Neural progenitor cell (in vitro differentiated cells): ENCODE data around the gene SHISAL1. TPM values are rescaled to one million over a fixed set of nuclear protein-coding genes. Genes with fewer than 3 reads are reported as not detected.

Experiments used
- DNase-seq: peaks from one replicate; pipeline ENCODE4 v3.0.0-alpha.2; 2016; ENCODE audit warnings: low spot score
- H2AFZ ChIP-seq: fragments of 200-600 bp; sonication (generic); replicated peaks from 2 replicates; pipeline ENCODE4 v1.6.1; 2016; ENCODE audit warnings: antibody characterized with exemption
- H3F3A ChIP-seq: fragments of 200-600 bp; sonication (generic); 2 replicates; pipeline ENCODE4 v1.6.1; 2016; ENCODE audit warnings: antibody characterized with exemption, low read depth
- H3K27ac ChIP-seq: fragments of 200-600 bp; sonication (generic); 2 replicates; pipeline ENCODE4 v1.5.1; 2016; ENCODE audit warnings: mild to moderate bottlenecking
- H3K27me3 ChIP-seq: fragments of 200-600 bp; sonication (generic); 2 replicates; pipeline ENCODE4 v1.6.1; 2016; ENCODE audit warnings: mild to moderate bottlenecking, moderate library complexity
- H3K36me3 ChIP-seq: fragments of 200-600 bp; sonication (generic); 2 replicates; pipeline ENCODE4 v1.5.1; 2016
- H3K4me1 ChIP-seq: fragments of 200-600 bp; sonication (generic); 2 replicates; pipeline ENCODE4 v1.6.1; 2016; ENCODE audit warnings: mixed run types
- H3K4me2 ChIP-seq: fragments of 200-600 bp; sonication (generic); 2 replicates; pipeline ENCODE4 v1.6.1; 2016
- H3K4me3 ChIP-seq: fragments of 200-600 bp; sonication (generic); 2 replicates; pipeline ENCODE4 v1.5.1; 2016
- H3K79me2 ChIP-seq: fragments of 200-600 bp; sonication (generic); 2 replicates; pipeline ENCODE4 v1.6.1; 2016; ENCODE audit warnings: low read depth
- H3K9ac ChIP-seq: fragments of 200-600 bp; sonication (generic); 2 replicates; pipeline ENCODE4 v1.6.1; 2016
- H3K9me3 ChIP-seq: fragments of 200-600 bp; sonication (generic); 2 replicates; pipeline ENCODE4 v1.5.1; 2016; ENCODE audit warnings: low read depth
- H4K20me1 ChIP-seq: fragments of 200-600 bp; sonication (generic); 2 replicates; pipeline ENCODE4 v1.6.1; 2016; ENCODE audit warnings: low read depth
- H3K27ac Mint-ChIP-seq: 3 replicates; pipeline ENCODE4 v1.8.0; 2021; ENCODE audit warnings: mixed read lengths
- H3K27me3 Mint-ChIP-seq: 2 replicates; pipeline ENCODE4 v1.8.0; 2022; ENCODE audit warnings: low read depth, mild to moderate bottlenecking, inconsistent platforms, moderate library complexity, mixed read lengths; ENCODE audit not compliant: insufficient read depth
- H3K36me3 Mint-ChIP-seq: 3 replicates; pipeline ENCODE4 v1.8.0; 2021; ENCODE audit warnings: mixed read lengths
- H3K4me1 Mint-ChIP-seq: 3 replicates; pipeline ENCODE4 v1.8.0; 2021; ENCODE audit warnings: mixed read lengths
- H3K4me3 Mint-ChIP-seq: 3 replicates; pipeline ENCODE4 v1.8.0; 2021; ENCODE audit warnings: mild to moderate bottlenecking, moderate library complexity, mixed read lengths
- H3K9me3 Mint-ChIP-seq: 3 replicates; pipeline ENCODE4 v1.8.0; 2020; ENCODE audit warnings: mixed read lengths
- CTCF ChIP-seq: fragments of 200-600 bp; sonication (generic); IDR thresholded peaks from 2 replicates; pipeline ENCODE4 v1.5.1; 2017; ENCODE audit warnings: antibody characterized with exemption, mild to moderate bottlenecking
- EZH2 ChIP-seq: fragments of 200-600 bp; sonication (generic); IDR thresholded peaks from 2 replicates; pipeline ENCODE4 v1.6.1; 2017; ENCODE audit warnings: antibody characterized with exemption, mild to moderate bottlenecking, moderate library complexity
- EZH2phosphoT487 ChIP-seq: fragments of 200-600 bp; sonication (generic); IDR thresholded peaks from 2 replicates; pipeline ENCODE4 v1.6.1; 2017; ENCODE audit warnings: antibody characterized with exemption
- total RNA-seq: library from RNA; depleted of rRNA; stranded (reverse); fragments of >200 nt; gene quantifications from 2 replicates; pipeline ENCODE4 v1.2.3, GENCODE V29; 2015; ENCODE audit warnings: low replicate concordance

Gene SHISAL1
- total RNA-seq, 1 donor from 2014 or later: 4.4 TPM

- H3K4me1 ChIP-seq: no peaks in the 10 kb centered on the region
- no peaks in the 10 kb centered on the region for H3F3A ChIP-seq
- H3K79me2 ChIP-seq: no peaks in the 10 kb centered on the region
- H3K9me3 ChIP-seq: no peaks in the 10 kb centered on the region
- H3K9ac ChIP-seq: no peak overlapping the region
- H3K4me2 ChIP-seq: no peak overlapping the region
- no peak overlapping the region for H3K4me3 ChIP-seq
- Mint-ChIP-seq H3K4me3 (no peak overlapping the region), H3K27ac (no peak overlapping the region), H3K9me3 (peaks cover 6% of the 10 kb centered on the region), H3K4me1 (no peaks in the 10 kb centered on the region), H3K36me3 (no peaks in the 10 kb centered on the region), H3K27me3 (peaks cover 2% of the 10 kb centered on the region)
- no peaks in the 10 kb centered on the region for H3K27me3 ChIP-seq
- no peak for TF ChIP-seq EZH2phosphoT487
- no peak for TF ChIP-seq EZH2
- TF ChIP-seq CTCF: no peak
- H3K27ac ChIP-seq: no peak overlapping the region
- no peaks in the 10 kb centered on the region for H3K36me3 ChIP-seq
- no peaks in the 10 kb centered on the region for H4K20me1 ChIP-seq
- DNase-seq: no peak
- no peak overlapping the region for H2AFZ ChIP-seq
Observed at GRCh38 chr22:44218071-44218470, 94.7 kb downstream of the SHISAL1 start.

GRCh38 chr22:44217346-44217745 lies 95.4 kb downstream of the SHISAL1 start:
- Histone ChIP-seq H3K9ac (no peak overlapping the region), H3K27ac (no peak overlapping the region), H3K9me3 (no peaks in the 10 kb centered on the region), H2AFZ (no peak overlapping the region), H3K27me3 (no peaks in the 10 kb centered on the region), H3K4me1 (peaks cover under 1% of the 10 kb centered on the region), H3K79me2 (no peaks in the 10 kb centered on the region), H4K20me1 (no peaks in the 10 kb centered on the region), H3K36me3 (no peaks in the 10 kb centered on the region), H3F3A (no peaks in the 10 kb centered on the region), H3K4me3 (no peak overlapping the region), H3K4me2 (no peak overlapping the region)
- no peak for DNase-seq
- H3K27ac Mint-ChIP-seq: no peak overlapping the region
- peaks cover 2% of the 10 kb centered on the region for H3K27me3 Mint-ChIP-seq
- no peaks in the 10 kb centered on the region for H3K4me1 Mint-ChIP-seq
- H3K4me3 Mint-ChIP-seq: no peak overlapping the region
- TF ChIP-seq EZH2phosphoT487: no peak
- no peak for TF ChIP-seq CTCF
- no peak for TF ChIP-seq EZH2
- no peaks in the 10 kb centered on the region for H3K36me3 Mint-ChIP-seq
- peaks cover 6% of the 10 kb centered on the region for H3K9me3 Mint-ChIP-seq

GRCh38 chr22:44215287-44215686 lies 97.5 kb downstream of the SHISAL1 start:
- Histone ChIP-seq H3K9me3 (no peaks in the 10 kb centered on the region), H3F3A (no peaks in the 10 kb centered on the region), H3K36me3 (no peaks in the 10 kb centered on the region), H3K4me1 (peaks cover 3% of the 10 kb centered on the region), H2AFZ (no peak overlapping the region), H3K9ac (no peak overlapping the region), H3K27me3 (no peaks in the 10 kb centered on the region), H3K4me2 (no peak overlapping the region), H4K20me1 (no peaks in the 10 kb centered on the region), H3K79me2 (no peaks in the 10 kb centered on the region), H3K4me3 (no peak overlapping the region), H3K27ac (no peak overlapping the region)
- Mint-ChIP-seq H3K9me3 (peaks cover 2% of the 10 kb centered on the region), H3K36me3 (no peaks in the 10 kb centered on the region), H3K4me1 (no peaks in the 10 kb centered on the region), H3K27me3 (peaks cover 5% of the 10 kb centered on the region), H3K4me3 (no peak overlapping the region), H3K27ac (no peak overlapping the region)
- TF ChIP-seq EZH2: no peak
- no peak for TF ChIP-seq CTCF
- TF ChIP-seq EZH2phosphoT487: no peak
- DNase-seq: no peak

GRCh38 chr22:44214764-44215163 lies 98.0 kb downstream of the SHISAL1 start:
- Histone ChIP-seq H3K36me3 (no peaks in the 10 kb centered on the region), H3K9me3 (no peaks in the 10 kb centered on the region), H3K9ac (no peak overlapping the region), H3K4me3 (no peak overlapping the region), H3K4me1 (peaks cover 3% of the 10 kb centered on the region), H3K27me3 (no peaks in the 10 kb centered on the region), H3K27ac (no peak overlapping the region), H4K20me1 (no peaks in the 10 kb centered on the region), H3K4me2 (no peak overlapping the region), H2AFZ (no peak overlapping the region), H3K79me2 (no peaks in the 10 kb centered on the region), H3F3A (no peaks in the 10 kb centered on the region)
- Mint-ChIP-seq H3K4me3 (no peak overlapping the region), H3K36me3 (no peaks in the 10 kb centered on the region), H3K27ac (no peak overlapping the region), H3K9me3 (peaks cover 7% of the 10 kb centered on the region), H3K4me1 (no peaks in the 10 kb centered on the region), H3K27me3 (peaks cover 5% of the 10 kb centered on the region)
- DNase-seq: no peak
- no peak for TF ChIP-seq EZH2phosphoT487
- no peak for TF ChIP-seq CTCF
